ENCODE results near the gene FBXO34. TPM values are rescaled to one million over a fixed set of nuclear protein-coding genes. Genes with fewer than 3 reads are reported as not detected.
A peak's percentile ranks its signal among the peaks of the same experiment; 100 is the strongest.

The FBXO34 gene
- total RNA-seq, 1 donor: 19.7 TPM

DNA sequence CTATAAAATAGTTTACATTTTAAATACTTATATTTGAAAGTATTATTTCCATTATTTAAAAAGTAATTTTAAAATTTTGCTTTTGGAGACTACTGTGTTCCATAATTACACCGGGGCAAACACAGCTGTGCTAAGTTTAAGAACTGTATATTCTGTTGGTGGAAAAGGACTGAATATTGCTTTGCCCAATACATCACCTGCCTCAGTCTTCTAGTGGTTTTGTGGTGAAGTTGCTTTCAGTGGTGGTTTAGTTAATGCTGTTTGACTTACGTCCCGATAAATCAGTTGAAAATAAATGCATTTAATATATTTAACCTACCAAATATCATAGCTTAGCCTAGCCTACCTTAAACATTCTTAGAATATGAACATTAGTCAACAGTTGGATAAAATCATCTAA lies 23.4 kb downstream of the FBXO34 start:
- TF ChIP-seq, protein P1, sequence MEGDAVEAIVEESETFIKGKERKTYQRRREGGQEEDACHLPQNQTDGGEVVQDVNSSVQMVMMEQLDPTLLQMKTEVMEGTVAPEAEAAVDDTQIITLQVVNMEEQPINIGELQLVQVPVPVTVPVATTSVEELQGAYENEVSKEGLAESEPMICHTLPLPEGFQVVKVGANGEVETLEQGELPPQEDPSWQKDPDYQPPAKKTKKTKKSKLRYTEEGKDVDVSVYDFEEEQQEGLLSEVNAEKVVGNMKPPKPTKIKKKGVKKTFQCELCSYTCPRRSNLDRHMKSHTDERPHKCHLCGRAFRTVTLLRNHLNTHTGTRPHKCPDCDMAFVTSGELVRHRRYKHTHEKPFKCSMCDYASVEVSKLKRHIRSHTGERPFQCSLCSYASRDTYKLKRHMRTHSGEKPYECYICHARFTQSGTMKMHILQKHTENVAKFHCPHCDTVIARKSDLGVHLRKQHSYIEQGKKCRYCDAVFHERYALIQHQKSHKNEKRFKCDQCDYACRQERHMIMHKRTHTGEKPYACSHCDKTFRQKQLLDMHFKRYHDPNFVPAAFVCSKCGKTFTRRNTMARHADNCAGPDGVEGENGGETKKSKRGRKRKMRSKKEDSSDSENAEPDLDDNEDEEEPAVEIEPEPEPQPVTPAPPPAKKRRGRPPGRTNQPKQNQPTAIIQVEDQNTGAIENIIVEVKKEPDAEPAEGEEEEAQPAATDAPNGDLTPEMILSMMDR (IDR thresholded peaks at IDR 0.05; ENCODE audit: insufficient read depth, low read length): no peak
- DNase-seq (ENCODE audit: low read depth): no peak
- H3K4me3 ChIP-seq (ENCODE audit: low read depth, low read length): no peak overlapping the region

GRCh38 chr14:55297611-55298499 lies 26.6 kb downstream of the FBXO34 start:
- TF ChIP-seq, protein P1 (IDR thresholded peaks at IDR 0.05; ENCODE audit: insufficient read depth, low read length): no peak
- no peak overlapping the region for H3K4me3 ChIP-seq (ENCODE audit: low read depth, low read length)
- DNase-seq (ENCODE audit: low read depth): no peak

- no peak for DNase-seq (ENCODE audit: low read depth)
- TF ChIP-seq, protein P1 (IDR thresholded peaks at IDR 0.05; ENCODE audit: insufficient read depth, low read length): no peak
- no peak overlapping the region for H3K4me3 ChIP-seq (ENCODE audit: low read depth, low read length)
Measured at GRCh38 chr14:55298500-55298822, 27.2 kb downstream of the FBXO34 start.

DNA sequence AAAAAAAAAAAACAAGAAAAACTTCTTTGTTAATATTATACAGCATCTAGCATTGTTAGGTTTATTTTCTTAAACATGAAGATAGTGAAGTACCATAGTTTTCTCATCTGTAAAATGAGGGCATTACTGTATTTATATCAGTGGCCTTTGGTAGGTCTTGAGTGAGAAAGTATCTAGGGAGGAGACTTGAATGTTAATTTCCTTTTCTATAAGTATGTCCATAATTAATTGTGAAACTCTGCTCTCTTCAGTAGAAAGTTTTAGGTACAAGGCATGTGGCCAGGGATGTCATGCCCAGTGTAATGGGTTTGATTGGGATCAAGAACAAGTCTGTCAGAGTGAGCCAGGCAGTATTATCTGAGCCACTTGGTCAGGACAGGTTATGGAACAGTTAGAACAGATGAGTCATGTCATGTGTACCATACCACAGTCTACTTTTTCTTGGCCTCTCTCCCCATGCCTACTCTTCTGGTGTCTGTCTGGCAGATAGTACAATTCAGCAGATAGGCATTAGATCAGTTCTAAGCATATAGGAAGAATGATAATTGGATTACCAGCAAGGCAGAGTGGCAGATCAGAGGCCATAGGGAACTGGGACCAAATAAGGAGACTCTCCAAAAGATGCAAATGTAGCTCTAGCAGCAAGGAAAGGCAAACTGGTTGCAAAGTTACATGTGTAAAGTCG lies 30.4 kb downstream of the FBXO34 start:
- TF ChIP-seq, protein P1 (IDR thresholded peaks at IDR 0.05; ENCODE audit: insufficient read depth, low read length): no peak
- no peak overlapping the region for H3K4me3 ChIP-seq (ENCODE audit: low read depth, low read length)
- DNase-seq (ENCODE audit: low read depth): peak; percentile 32

DNA sequence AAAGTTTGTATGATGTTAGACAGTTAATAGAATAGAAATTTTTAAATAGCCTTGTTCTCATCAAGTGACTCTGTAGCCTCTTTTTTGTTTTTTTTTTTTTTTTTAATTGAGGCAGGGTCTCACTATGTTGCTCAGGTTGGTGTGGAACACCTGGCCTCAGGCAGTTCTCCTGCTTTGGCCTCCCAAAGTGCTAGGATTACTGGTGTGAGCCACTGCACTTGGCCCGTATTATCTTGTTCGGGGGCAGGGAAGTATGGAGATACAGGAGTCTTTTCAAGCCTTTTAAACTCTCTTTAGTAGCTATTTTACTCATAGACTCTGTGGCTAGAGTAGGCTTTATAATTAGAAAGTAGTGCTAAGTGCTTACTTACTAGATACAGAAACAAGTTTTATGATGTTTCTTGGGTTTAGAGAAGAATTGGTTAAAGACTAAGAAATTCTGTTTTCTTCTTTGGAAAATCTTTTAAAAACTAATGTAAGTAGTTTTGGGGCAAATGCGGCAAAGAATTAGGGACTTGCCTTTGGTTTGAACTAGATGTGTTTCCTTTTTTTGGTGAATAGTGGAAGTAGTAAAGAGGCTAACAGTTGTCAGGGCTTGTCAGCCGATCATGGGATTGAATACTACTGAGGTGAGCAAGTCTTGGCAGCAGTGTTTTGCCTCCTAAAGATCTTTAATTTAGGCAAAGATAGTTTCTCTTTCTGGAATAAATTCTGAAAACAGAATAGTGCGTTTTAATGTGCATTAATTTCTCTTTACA lies 31.3 kb downstream of the FBXO34 start:
- no peak overlapping the region for H3K4me3 ChIP-seq (ENCODE audit: low read depth, low read length)
- TF ChIP-seq, protein P1 (IDR thresholded peaks at IDR 0.05; ENCODE audit: insufficient read depth, low read length): no peak
- peak; percentile 16 for DNase-seq (ENCODE audit: low read depth)

- TF ChIP-seq, protein P1 (IDR thresholded peaks at IDR 0.05; ENCODE audit: insufficient read depth, low read length): no peak
- H3K4me3 ChIP-seq (ENCODE audit: low read depth, low read length): no peak overlapping the region
- DNase-seq (ENCODE audit: low read depth): no peak
Measured at GRCh38 chr14:55303125-55303499, 31.9 kb downstream of the FBXO34 start.

All from fibroblast of the aortic adventitia (primary cell).